Neural progenitor cell (in vitro differentiated cells): ENCODE results near the gene THSD1. TPM values are rescaled to one million over a fixed set of nuclear protein-coding genes. Genes with fewer than 3 reads are reported as not detected.

Experiments
- DNase-seq: peaks from one replicate; pipeline ENCODE4 v3.0.0-alpha.2; 2016; ENCODE audit warnings: low spot score
- H2AFZ ChIP-seq: fragments of 200-600 bp; sonication (generic); replicated peaks from 2 replicates; pipeline ENCODE4 v1.6.1; 2016; ENCODE audit warnings: antibody characterized with exemption
- H3F3A ChIP-seq: fragments of 200-600 bp; sonication (generic); 2 replicates; pipeline ENCODE4 v1.6.1; 2016; ENCODE audit warnings: antibody characterized with exemption, low read depth
- H3K27ac ChIP-seq: fragments of 200-600 bp; sonication (generic); 2 replicates; pipeline ENCODE4 v1.5.1; 2016; ENCODE audit warnings: mild to moderate bottlenecking
- H3K27me3 ChIP-seq: fragments of 200-600 bp; sonication (generic); 2 replicates; pipeline ENCODE4 v1.6.1; 2016; ENCODE audit warnings: mild to moderate bottlenecking, moderate library complexity
- H3K36me3 ChIP-seq: fragments of 200-600 bp; sonication (generic); 2 replicates; pipeline ENCODE4 v1.5.1; 2016
- H3K4me1 ChIP-seq: fragments of 200-600 bp; sonication (generic); 2 replicates; pipeline ENCODE4 v1.6.1; 2016; ENCODE audit warnings: mixed run types
- H3K4me2 ChIP-seq: fragments of 200-600 bp; sonication (generic); 2 replicates; pipeline ENCODE4 v1.6.1; 2016
- H3K4me3 ChIP-seq: fragments of 200-600 bp; sonication (generic); 2 replicates; pipeline ENCODE4 v1.5.1; 2016
- H3K79me2 ChIP-seq: fragments of 200-600 bp; sonication (generic); 2 replicates; pipeline ENCODE4 v1.6.1; 2016; ENCODE audit warnings: low read depth
- H3K9ac ChIP-seq: fragments of 200-600 bp; sonication (generic); 2 replicates; pipeline ENCODE4 v1.6.1; 2016
- H3K9me3 ChIP-seq: fragments of 200-600 bp; sonication (generic); 2 replicates; pipeline ENCODE4 v1.5.1; 2016; ENCODE audit warnings: low read depth
- H4K20me1 ChIP-seq: fragments of 200-600 bp; sonication (generic); 2 replicates; pipeline ENCODE4 v1.6.1; 2016; ENCODE audit warnings: low read depth
- H3K27ac Mint-ChIP-seq: 3 replicates; pipeline ENCODE4 v1.8.0; 2021; ENCODE audit warnings: mixed read lengths
- H3K27me3 Mint-ChIP-seq: 2 replicates; pipeline ENCODE4 v1.8.0; 2022; ENCODE audit warnings: low read depth, mild to moderate bottlenecking, inconsistent platforms, moderate library complexity, mixed read lengths; ENCODE audit not compliant: insufficient read depth
- H3K36me3 Mint-ChIP-seq: 3 replicates; pipeline ENCODE4 v1.8.0; 2021; ENCODE audit warnings: mixed read lengths
- H3K4me1 Mint-ChIP-seq: 3 replicates; pipeline ENCODE4 v1.8.0; 2021; ENCODE audit warnings: mixed read lengths
- H3K4me3 Mint-ChIP-seq: 3 replicates; pipeline ENCODE4 v1.8.0; 2021; ENCODE audit warnings: mild to moderate bottlenecking, moderate library complexity, mixed read lengths
- H3K9me3 Mint-ChIP-seq: 3 replicates; pipeline ENCODE4 v1.8.0; 2020; ENCODE audit warnings: mixed read lengths
- EZH2 ChIP-seq: fragments of 200-600 bp; sonication (generic); IDR thresholded peaks from 2 replicates; pipeline ENCODE4 v1.6.1; 2017; ENCODE audit warnings: antibody characterized with exemption, mild to moderate bottlenecking, moderate library complexity
- EZH2phosphoT487 ChIP-seq: fragments of 200-600 bp; sonication (generic); IDR thresholded peaks from 2 replicates; pipeline ENCODE4 v1.6.1; 2017; ENCODE audit warnings: antibody characterized with exemption
- total RNA-seq: library from RNA; depleted of rRNA; stranded (reverse); fragments of >200 nt; gene quantifications from 2 replicates; pipeline ENCODE4 v1.2.3, GENCODE V29; 2015; ENCODE audit warnings: low replicate concordance
- TF ChIP-seq, protein P1 (sequence below): fragments of 200-600 bp; sonication (generic); IDR thresholded peaks from 2 replicates; pipeline ENCODE4 v1.5.1; 2017; ENCODE audit warnings: antibody characterized with exemption, mild to moderate bottlenecking

THSD1 gene
- total RNA-seq, 1 donor from 2014 or later: 0.45 TPM

DNA sequence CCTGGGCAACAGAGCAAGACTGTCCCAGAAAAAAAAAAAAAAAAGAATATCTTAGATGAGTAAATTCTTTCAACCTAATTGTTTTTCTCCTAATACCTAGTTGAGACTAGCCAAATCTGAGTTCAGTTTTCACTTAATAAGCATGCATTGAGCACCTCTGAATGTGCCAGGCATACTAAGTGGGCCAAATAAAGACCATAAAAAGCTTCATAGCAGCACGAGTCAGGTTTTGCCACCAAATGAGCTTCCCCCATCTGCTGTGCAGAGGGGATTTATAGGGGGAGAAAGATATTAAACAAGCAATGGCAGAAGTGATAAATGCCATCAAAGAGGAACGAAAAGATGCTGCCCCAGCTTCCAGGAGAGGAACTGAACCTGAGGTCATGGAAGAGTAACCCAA lies 11.4 kb downstream of the THSD1 start:
- Histone ChIP-seq H3K4me2 (no peak overlapping the region), H3K9me3 (no peaks in the 10 kb centered on the region), H3K36me3 (no peaks in the 10 kb centered on the region), H3K27me3 (no peaks in the 10 kb centered on the region), H3F3A (no peaks in the 10 kb centered on the region), H4K20me1 (no peaks in the 10 kb centered on the region), H3K4me1 (no peaks in the 10 kb centered on the region), H3K27ac (no peak overlapping the region), H2AFZ (no peak overlapping the region), H3K9ac (no peak overlapping the region), H3K4me3 (no peak overlapping the region), H3K79me2 (no peaks in the 10 kb centered on the region)
- Mint-ChIP-seq H3K36me3 (no peaks in the 10 kb centered on the region), H3K27ac (no peak overlapping the region), H3K27me3 (no peaks in the 10 kb centered on the region), H3K4me1 (no peaks in the 10 kb centered on the region), H3K4me3 (no peak overlapping the region), H3K9me3 (no peaks in the 10 kb centered on the region)
- DNase-seq: no peak
- no peak for TF ChIP-seq EZH2
- TF ChIP-seq, protein P1, sequence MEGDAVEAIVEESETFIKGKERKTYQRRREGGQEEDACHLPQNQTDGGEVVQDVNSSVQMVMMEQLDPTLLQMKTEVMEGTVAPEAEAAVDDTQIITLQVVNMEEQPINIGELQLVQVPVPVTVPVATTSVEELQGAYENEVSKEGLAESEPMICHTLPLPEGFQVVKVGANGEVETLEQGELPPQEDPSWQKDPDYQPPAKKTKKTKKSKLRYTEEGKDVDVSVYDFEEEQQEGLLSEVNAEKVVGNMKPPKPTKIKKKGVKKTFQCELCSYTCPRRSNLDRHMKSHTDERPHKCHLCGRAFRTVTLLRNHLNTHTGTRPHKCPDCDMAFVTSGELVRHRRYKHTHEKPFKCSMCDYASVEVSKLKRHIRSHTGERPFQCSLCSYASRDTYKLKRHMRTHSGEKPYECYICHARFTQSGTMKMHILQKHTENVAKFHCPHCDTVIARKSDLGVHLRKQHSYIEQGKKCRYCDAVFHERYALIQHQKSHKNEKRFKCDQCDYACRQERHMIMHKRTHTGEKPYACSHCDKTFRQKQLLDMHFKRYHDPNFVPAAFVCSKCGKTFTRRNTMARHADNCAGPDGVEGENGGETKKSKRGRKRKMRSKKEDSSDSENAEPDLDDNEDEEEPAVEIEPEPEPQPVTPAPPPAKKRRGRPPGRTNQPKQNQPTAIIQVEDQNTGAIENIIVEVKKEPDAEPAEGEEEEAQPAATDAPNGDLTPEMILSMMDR: no peak
- TF ChIP-seq EZH2phosphoT487: no peak

DNA sequence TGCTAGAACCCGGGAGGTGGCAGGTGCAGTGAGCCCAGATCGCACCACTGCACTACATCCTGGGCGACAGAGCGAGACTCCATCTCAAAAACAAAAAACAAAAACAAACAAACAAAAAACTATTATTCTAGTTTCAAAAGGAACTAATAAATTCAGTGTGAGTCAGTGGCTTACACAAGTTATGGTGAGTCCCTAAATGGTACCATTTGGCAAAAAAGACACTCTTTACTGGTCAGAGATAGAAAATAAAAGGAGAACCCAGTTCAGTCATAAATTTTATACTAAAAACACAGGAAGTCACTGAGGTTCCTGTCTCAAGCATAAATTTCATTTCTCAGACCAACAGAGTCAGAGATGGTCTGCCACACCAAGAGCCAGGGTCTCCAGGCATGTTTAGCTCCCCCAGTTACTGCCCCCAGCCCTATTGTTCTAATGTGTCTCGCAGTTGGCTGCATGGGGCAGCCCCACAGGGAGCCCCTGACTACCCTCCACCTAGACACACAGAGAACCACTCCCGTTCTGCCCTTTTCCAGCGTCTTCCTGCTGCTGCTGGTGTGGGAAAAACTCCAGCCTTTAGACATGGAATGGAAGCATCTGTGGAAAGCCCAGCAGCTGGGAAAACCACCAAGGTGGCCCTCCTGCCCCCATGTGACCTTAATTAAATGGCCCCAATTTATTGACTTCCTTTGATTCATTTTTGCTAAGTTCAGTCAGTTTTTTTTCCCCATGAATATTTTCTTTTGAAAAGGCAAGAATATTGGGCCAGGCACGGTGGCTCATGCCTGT lies 12.2 kb downstream of the THSD1 start:
- no peaks in the 10 kb centered on the region for H3K79me2 ChIP-seq
- H3K4me3 ChIP-seq: no peak overlapping the region
- H4K20me1 ChIP-seq: no peaks in the 10 kb centered on the region
- no peak overlapping the region for H3K27ac Mint-ChIP-seq
- no peak for DNase-seq
- no peaks in the 10 kb centered on the region for H3K4me1 Mint-ChIP-seq
- H3K4me3 Mint-ChIP-seq: no peak overlapping the region
- no peaks in the 10 kb centered on the region for H3F3A ChIP-seq
- no peak overlapping the region for H3K27ac ChIP-seq
- no peak overlapping the region for H2AFZ ChIP-seq
- no peaks in the 10 kb centered on the region for H3K27me3 Mint-ChIP-seq
- TF ChIP-seq, protein P1: no peak
- TF ChIP-seq EZH2: no peak
- no peak for TF ChIP-seq EZH2phosphoT487
- H3K36me3 Mint-ChIP-seq: no peaks in the 10 kb centered on the region
- no peaks in the 10 kb centered on the region for H3K9me3 ChIP-seq
- H3K9me3 Mint-ChIP-seq: no peaks in the 10 kb centered on the region
- no peaks in the 10 kb centered on the region for H3K4me1 ChIP-seq
- H3K36me3 ChIP-seq: no peaks in the 10 kb centered on the region
- no peaks in the 10 kb centered on the region for H3K27me3 ChIP-seq
- H3K9ac ChIP-seq: no peak overlapping the region
- H3K4me2 ChIP-seq: no peak overlapping the region

DNA sequence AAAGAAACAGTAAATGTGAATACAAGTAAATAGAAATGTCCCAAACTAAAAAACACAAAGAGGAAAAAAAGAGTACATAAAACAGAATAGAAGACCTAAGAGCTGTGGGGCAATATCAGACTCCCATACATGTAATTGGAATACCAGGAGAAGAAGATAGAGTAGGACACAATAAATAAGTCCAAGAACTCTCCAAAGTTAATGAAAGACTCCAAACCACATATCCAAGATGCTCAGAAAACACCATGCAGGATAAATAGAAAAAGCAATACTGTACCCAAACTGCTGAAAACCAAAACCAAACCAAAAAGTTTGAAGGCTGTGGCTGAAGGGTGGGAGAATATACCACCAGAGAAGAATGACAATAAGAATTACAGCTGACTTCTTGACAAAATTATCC lies 18.3 kb downstream of the THSD1 start:
- no peaks in the 10 kb centered on the region for H3K36me3 Mint-ChIP-seq
- Histone ChIP-seq H3K4me1 (no peaks in the 10 kb centered on the region), H3K27me3 (no peaks in the 10 kb centered on the region), H3K27ac (no peak overlapping the region), H3K4me3 (no peak overlapping the region), H3K9me3 (no peaks in the 10 kb centered on the region), H4K20me1 (no peaks in the 10 kb centered on the region), H3F3A (no peaks in the 10 kb centered on the region), H3K79me2 (no peaks in the 10 kb centered on the region), H3K4me2 (no peak overlapping the region), H3K9ac (no peak overlapping the region), H2AFZ (no peak overlapping the region), H3K36me3 (no peaks in the 10 kb centered on the region)
- DNase-seq: no peak
- no peak for TF ChIP-seq EZH2phosphoT487
- TF ChIP-seq EZH2: no peak
- TF ChIP-seq, protein P1: no peak
- no peaks in the 10 kb centered on the region for H3K4me1 Mint-ChIP-seq
- H3K4me3 Mint-ChIP-seq: no peak overlapping the region
- no peaks in the 10 kb centered on the region for H3K27me3 Mint-ChIP-seq
- no peaks in the 10 kb centered on the region for H3K9me3 Mint-ChIP-seq
- no peak overlapping the region for H3K27ac Mint-ChIP-seq
